ENCODE measurements around the gene PUDP.

PUDP gene

DNA sequence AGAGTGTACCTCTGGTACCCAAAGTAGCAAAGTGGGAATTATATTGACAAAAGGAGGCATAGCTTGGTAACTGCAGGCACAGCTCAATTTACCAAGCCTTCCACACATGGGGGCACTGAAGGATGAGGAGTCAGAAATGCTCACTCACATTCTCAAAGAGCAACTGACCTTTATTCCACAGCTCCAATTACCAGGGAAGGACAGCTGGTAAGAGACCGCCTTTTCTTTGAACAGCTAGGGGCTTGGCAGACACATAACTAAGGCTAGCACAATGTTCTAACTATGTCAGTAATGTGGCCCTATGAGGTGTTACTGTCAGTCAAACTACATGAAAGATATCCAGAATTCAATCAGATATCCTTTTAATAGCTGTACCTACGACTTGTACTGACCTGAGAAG is 20.9 kb downstream of the PUDP start:
- Histone ChIP-seq H3K9me3 (ENCODE audit: insufficient read depth, low read depth, low read length) (no peaks in the 10 kb centered on the region), H3K4me1 (ENCODE audit: insufficient read depth, low read length) (peaks cover under 1% of the 10 kb centered on the region; the same call in 1 of the 2 replicates), H3K27me3 (ENCODE audit: insufficient read depth, low read length) (no peaks in the 10 kb centered on the region), H3K27ac (ENCODE audit: low read depth, low read length) (no peak overlapping the region), H3K4me3 (ENCODE audit: low read length) (no peak overlapping the region), H3K9ac (ENCODE audit: low read depth, low read length) (no peak overlapping the region), H3K36me3 (ENCODE audit: insufficient read depth, low read length) (no peaks in the 10 kb centered on the region)
- WGBS, result 93% methylated on average over 1 of the region's 2 CpGs

DNA sequence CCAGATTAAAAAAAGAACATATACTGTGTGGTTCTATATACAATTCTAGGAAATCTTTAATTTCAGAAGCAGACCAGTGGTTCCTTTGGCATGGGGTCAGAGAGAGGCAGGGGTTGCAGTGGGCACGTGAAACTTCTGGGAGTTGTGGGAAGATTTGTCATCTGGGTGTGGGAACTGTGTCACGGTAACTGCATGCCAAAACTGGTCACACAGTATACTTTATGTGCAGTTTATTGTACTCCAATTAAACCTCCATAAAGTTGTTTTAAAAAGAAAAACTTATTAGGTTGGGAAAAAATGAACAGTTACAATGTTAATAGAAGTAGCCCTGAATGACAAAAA is 27.1 kb downstream of the PUDP start:
- peaks cover 8% of the 10 kb centered on the region for H3K4me1 ChIP-seq (ENCODE audit: insufficient read depth, low read length)
- no peak overlapping the region for H3K9ac ChIP-seq (ENCODE audit: low read depth, low read length)
- no peaks in the 10 kb centered on the region for H3K9me3 ChIP-seq (ENCODE audit: insufficient read depth, low read depth, low read length)
- H3K36me3 ChIP-seq (ENCODE audit: insufficient read depth, low read length), result no peaks in the 10 kb centered on the region
- H3K4me3 ChIP-seq (ENCODE audit: low read length), result no peak overlapping the region
- WGBS, result 67% methylated on average over 1 of the region's 2 CpGs
- no peak overlapping the region for H3K27ac ChIP-seq (ENCODE audit: low read depth, low read length)
- no peaks in the 10 kb centered on the region for H3K27me3 ChIP-seq (ENCODE audit: insufficient read depth, low read length)

DNA sequence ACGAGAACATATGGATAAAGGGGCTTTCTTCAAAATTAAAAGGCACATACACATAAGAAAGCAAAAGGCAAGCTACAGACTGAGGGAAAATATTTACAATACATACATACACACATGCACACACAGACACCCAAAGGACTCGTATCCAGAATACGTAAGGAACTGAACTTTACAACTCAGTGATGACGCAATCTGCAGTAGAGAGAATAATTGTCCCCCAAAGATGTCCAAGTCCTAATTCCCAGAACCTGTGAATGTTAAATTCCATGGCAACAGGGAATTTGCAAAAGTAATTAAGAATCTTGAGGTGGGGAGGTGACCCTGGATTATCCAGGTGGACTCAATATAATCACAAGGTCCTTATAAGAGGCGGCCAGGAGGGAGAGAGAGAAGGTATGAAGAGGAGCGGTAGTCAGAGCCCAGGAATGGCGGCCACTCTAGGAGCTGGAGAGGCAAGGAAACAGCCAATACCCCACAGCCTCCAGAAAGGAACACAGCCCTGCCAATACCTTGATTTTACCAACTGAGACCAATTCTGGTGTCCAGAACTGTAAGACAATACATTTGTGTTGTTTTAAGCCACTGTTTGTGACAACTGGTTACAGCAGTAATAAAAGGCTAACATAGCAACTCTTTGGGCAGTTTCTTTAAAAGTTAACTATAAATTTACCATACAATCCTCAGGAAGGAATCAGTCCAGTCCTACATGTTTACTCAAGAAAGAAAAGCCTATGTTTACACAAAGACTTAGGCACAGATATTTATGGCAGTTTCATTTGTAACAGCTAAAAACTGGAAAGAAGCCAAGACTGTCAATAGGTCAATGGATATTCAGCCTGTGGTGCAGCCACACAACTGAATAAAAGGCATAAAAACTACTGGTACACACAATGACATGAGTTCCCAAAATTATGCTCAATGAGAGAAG is 27.7 kb downstream of the PUDP start:
- 97% methylated on average over 5 of the region's 7 CpGs for WGBS
- no peak overlapping the region for H3K4me3 ChIP-seq (ENCODE audit: low read length)
- H3K9ac ChIP-seq (ENCODE audit: low read depth, low read length), result no peak overlapping the region
- H3K9me3 ChIP-seq (ENCODE audit: insufficient read depth, low read depth, low read length), result no peaks in the 10 kb centered on the region
- peaks cover 8% of the 10 kb centered on the region for H3K4me1 ChIP-seq (ENCODE audit: insufficient read depth, low read length)
- H3K27me3 ChIP-seq (ENCODE audit: insufficient read depth, low read length), result no peaks in the 10 kb centered on the region
- H3K27ac ChIP-seq (ENCODE audit: low read depth, low read length), result no peak overlapping the region
- H3K36me3 ChIP-seq (ENCODE audit: insufficient read depth, low read length), result no peaks in the 10 kb centered on the region

DNA sequence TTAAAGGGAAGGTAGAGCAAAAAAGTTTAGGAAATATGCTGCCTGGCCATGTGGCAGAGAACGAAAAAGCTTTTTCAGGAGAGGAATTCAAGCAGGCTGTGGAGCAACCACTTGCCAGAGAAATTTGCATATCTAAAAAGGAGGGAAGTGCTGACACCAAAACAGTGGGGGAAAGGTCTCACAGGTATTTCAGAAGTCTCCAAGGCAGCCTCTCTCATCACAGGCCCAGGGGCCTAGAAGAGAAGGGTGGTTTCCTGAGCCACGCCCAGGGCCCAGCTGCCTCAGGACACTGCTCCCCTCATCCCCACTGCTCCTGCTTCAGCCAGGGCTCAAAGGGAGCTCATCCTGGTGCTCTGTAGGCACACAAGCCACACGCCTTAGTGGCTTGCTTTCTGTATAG is 30.4 kb downstream of the PUDP start:
- Histone ChIP-seq H3K27ac (ENCODE audit: low read depth, low read length) (peak overlapping the region; percentile 52; the same call in 1 of the 2 replicates), H3K4me3 (ENCODE audit: low read length) (no peak overlapping the region), H3K4me1 (ENCODE audit: insufficient read depth, low read length) (peaks cover 8% of the 10 kb centered on the region), H3K27me3 (ENCODE audit: insufficient read depth, low read length) (no peaks in the 10 kb centered on the region), H3K36me3 (ENCODE audit: insufficient read depth, low read length) (no peaks in the 10 kb centered on the region), H3K9me3 (ENCODE audit: insufficient read depth, low read depth, low read length) (no peaks in the 10 kb centered on the region), H3K9ac (ENCODE audit: low read depth, low read length) (no peak overlapping the region)
- WGBS, result 52% methylated on average over 3 of the region's 3 CpGs

DNA sequence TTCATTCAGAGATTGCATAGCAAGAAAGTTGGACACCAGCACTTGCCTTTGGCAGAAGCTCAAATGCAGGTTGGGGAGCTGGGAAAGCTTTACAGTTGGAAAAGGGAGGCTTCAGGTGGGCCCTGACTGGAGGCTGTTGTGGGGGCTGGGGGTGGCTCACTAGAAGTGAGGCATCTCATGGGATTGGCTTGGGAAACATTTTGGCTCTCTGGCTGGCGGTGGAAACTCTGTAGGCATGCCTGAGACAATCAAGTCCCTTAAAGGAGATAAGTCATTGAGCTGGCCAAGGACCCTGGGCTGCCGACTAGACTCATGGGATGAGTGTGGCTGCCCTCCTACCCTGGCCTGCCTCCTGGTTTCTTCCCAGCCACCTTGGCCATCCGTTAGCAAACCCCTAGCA is 31.9 kb downstream of the PUDP start:
- Histone ChIP-seq H3K36me3 (ENCODE audit: insufficient read depth, low read length) (no peaks in the 10 kb centered on the region), H3K27me3 (ENCODE audit: insufficient read depth, low read length) (no peaks in the 10 kb centered on the region), H3K9me3 (ENCODE audit: insufficient read depth, low read depth, low read length) (no peaks in the 10 kb centered on the region), H3K27ac (ENCODE audit: low read depth, low read length) (no peak overlapping the region), H3K4me3 (ENCODE audit: low read length) (no peak overlapping the region), H3K9ac (ENCODE audit: low read depth, low read length) (no peak overlapping the region), H3K4me1 (ENCODE audit: insufficient read depth, low read length) (peaks cover 8% of the 10 kb centered on the region)
- WGBS, result 98% methylated on average over 3 of the region's 3 CpGs

DNA sequence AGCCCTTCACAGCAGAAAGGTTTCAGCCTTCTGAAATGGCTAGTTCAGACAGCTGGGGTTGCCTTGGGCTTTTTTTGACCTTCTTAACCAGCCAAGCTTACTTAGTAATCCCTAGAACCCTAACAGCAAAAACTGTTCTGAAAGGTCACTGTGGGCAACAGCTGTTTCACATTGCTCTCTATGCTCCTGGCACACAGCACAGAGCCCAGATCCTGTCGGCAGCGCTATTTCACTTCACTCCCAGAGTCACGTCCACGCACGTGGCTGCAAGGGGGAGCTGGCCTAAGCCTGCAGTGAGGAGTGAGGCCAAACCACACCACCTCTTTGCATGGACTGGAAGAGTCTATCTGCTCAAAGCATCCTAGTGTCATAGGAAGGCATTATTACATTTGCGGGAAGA is 32.4 kb downstream of the PUDP start:
- 96% methylated on average over 6 of the region's 6 CpGs for WGBS
- no peak overlapping the region for H3K9ac ChIP-seq (ENCODE audit: low read depth, low read length)
- peaks cover 8% of the 10 kb centered on the region for H3K4me1 ChIP-seq (ENCODE audit: insufficient read depth, low read length)
- H3K36me3 ChIP-seq (ENCODE audit: insufficient read depth, low read length), result no peaks in the 10 kb centered on the region
- no peak overlapping the region for H3K27ac ChIP-seq (ENCODE audit: low read depth, low read length)
- H3K27me3 ChIP-seq (ENCODE audit: insufficient read depth, low read length), result no peaks in the 10 kb centered on the region
- H3K4me3 ChIP-seq (ENCODE audit: low read length), result no peak overlapping the region
- no peaks in the 10 kb centered on the region for H3K9me3 ChIP-seq (ENCODE audit: insufficient read depth, low read depth, low read length)

DNA sequence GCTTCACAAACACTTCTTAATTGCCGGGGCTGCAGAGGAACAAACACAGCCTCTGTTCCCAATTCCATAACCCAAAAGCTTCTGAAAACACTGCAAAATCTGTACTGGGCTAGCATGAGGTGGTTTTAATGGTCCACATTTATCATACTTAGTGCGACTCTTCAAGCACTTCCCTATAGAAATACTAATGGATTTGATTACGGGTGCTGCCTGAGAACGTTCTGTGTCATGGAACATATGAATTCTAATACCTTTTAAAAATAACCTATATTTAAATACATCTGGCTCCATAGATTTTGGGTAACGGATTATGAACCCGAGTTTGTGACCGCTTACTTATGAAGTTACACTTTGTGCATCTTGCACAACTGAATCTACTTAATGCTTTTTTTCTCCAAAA is 35.9 kb downstream of the PUDP start:
- Histone ChIP-seq H3K36me3 (ENCODE audit: insufficient read depth, low read length) (no peaks in the 10 kb centered on the region), H3K9me3 (ENCODE audit: insufficient read depth, low read depth, low read length) (no peaks in the 10 kb centered on the region), H3K4me1 (ENCODE audit: insufficient read depth, low read length) (peaks cover 12% of the 10 kb centered on the region; the same call in 1 of the 2 replicates), H3K27ac (ENCODE audit: low read depth, low read length) (no peak overlapping the region), H3K9ac (ENCODE audit: low read depth, low read length) (no peak overlapping the region), H3K4me3 (ENCODE audit: low read length) (no peak overlapping the region), H3K27me3 (ENCODE audit: insufficient read depth, low read length) (no peaks in the 10 kb centered on the region)
- 97% methylated on average over 7 of the region's 7 CpGs for WGBS

DNA sequence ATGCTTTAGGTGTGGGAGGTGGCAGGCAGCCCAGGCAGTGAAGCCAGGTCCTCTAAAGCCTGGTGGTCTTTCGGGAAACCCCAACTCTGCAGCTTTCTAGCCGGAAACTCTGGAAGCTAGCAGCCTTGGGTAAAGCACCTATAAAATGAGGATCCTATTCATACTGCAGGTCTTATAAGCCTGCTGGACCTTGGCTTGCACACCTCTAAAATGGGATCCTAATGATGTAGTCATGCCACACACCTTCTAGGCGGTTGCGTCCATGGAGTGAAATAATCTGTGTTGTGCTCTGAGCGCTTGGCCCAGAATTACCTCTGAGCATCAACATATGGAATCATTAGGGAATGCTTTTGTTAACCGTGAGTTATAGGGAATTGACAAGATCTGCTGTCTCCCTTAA is 36.4 kb downstream of the PUDP start:
- no peaks in the 10 kb centered on the region for H3K9me3 ChIP-seq (ENCODE audit: insufficient read depth, low read depth, low read length)
- H3K4me3 ChIP-seq (ENCODE audit: low read length), result no peak overlapping the region
- no peak overlapping the region for H3K9ac ChIP-seq (ENCODE audit: low read depth, low read length)
- H3K27ac ChIP-seq (ENCODE audit: low read depth, low read length), result no peak overlapping the region
- no peaks in the 10 kb centered on the region for H3K27me3 ChIP-seq (ENCODE audit: insufficient read depth, low read length)
- H3K4me1 ChIP-seq (ENCODE audit: insufficient read depth, low read length), result peaks cover 12% of the 10 kb centered on the region; the same call in 1 of the 2 replicates
- no peaks in the 10 kb centered on the region for H3K36me3 ChIP-seq (ENCODE audit: insufficient read depth, low read length)
- WGBS, result 94% methylated on average over 6 of the region's 6 CpGs

DNA sequence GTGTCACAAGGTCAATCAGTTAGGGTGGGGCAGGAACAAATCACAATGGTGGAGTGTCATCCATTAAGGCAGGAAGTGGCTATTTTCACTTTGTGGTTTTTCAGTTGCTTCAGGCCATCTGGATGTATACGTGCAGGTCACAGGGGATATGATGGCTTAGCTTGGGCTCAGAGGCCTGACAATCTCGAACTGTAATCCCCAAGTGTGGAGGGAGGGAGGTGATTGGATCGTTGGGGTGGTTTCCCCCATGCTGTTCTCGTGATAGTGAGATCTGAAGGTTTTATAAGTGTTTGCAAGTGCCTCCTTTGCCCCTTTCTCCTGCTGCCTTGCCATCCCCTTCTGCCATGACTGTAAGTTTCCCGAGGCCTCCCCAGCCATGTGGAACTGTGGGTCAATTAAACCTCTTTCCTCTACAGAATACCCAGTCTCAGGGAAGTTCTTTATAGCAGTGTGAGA is 37.1 kb downstream of the PUDP start:
- no peaks in the 10 kb centered on the region for H3K27me3 ChIP-seq (ENCODE audit: insufficient read depth, low read length)
- no peak overlapping the region for H3K9ac ChIP-seq (ENCODE audit: low read depth, low read length)
- no peaks in the 10 kb centered on the region for H3K36me3 ChIP-seq (ENCODE audit: insufficient read depth, low read length)
- H3K9me3 ChIP-seq (ENCODE audit: insufficient read depth, low read depth, low read length), result no peaks in the 10 kb centered on the region
- no peak overlapping the region for H3K4me3 ChIP-seq (ENCODE audit: low read length)
- 60% methylated on average over 4 of the region's 5 CpGs for WGBS
- H3K27ac ChIP-seq (ENCODE audit: low read depth, low read length), result no peak overlapping the region
- H3K4me1 ChIP-seq (ENCODE audit: insufficient read depth, low read length), result peaks cover 12% of the 10 kb centered on the region; the same call in 1 of the 2 replicates

DNA sequence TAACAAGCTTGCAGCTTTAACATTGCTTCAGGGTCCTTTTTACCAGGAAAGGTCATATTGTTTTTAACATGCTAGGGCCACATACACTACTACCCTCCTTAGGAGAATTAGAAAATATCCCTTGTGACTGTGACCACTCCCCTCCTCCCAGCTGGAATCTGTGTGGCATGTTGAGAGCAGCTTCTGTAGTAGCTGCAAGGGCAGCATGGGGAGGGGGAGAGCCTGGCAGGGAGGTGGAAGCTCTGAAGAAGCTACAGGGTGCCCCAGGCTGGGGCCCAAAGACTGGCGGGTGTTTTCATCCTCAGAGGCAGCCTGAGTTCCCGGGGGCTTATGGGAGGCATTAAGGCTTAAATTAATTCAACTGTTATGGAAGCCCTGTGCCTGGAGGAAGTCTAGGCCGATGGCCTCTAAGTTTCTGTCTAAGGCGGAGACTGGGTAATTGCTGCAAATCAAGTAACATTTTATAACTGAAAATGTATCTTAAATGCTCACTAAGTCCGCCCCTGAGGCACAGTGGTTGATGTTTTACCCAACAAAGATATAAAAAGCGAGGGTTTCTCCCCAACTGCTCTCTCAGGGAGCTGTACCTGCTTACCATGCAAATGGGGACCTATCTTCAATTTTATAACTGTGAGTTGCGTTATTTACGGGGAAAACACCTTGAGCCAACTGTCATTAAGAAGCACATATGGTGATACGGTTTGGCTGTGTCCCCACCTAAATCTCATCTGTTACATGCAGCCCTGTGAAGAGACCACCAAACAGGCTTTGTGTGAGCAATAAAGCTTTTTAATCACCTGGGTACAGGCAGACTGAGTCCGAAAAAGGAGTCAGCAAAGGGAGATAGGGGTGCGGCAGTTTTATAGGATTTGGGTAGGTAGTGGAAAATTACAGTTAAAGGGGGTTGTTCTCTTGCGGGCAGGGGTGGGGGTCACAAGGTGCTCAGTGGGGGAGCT is 37.8 kb downstream of the PUDP start:
- no peaks in the 10 kb centered on the region for H3K36me3 ChIP-seq (ENCODE audit: insufficient read depth, low read length)
- H3K4me3 ChIP-seq (ENCODE audit: low read length), result no peak overlapping the region
- WGBS, result 81% methylated on average over 12 of the region's 12 CpGs
- H3K9me3 ChIP-seq (ENCODE audit: insufficient read depth, low read depth, low read length), result no peaks in the 10 kb centered on the region
- no peaks in the 10 kb centered on the region for H3K27me3 ChIP-seq (ENCODE audit: insufficient read depth, low read length)
- H3K27ac ChIP-seq (ENCODE audit: low read depth, low read length), result no peak overlapping the region
- H3K4me1 ChIP-seq (ENCODE audit: insufficient read depth, low read length), result peaks cover 12% of the 10 kb centered on the region; the same call in 1 of the 2 replicates
- H3K9ac ChIP-seq (ENCODE audit: low read depth, low read length), result no peak overlapping the region

DNA sequence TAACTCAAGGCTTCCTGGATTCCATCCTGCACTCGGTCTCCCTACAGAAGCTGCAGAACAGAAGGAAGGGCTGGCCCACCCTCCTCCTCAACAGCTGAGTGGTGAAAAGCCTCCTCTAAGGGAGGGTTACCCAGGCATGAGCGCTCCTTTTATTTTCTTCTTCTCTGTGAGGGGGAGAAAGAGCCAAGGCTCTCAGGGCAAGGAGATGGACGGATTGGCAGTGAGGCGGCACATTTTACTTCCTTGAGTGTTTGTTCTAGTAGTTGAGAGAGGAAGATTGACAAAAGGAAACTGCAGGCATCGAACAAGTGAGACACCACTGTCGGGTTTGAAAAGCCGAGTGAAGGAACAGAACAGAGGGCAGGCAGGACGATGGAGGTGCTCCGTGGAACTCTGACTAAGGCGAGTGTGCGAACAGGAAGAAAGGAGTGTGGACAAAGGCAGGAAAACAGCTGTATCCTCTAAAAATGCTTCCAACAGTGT is 38.9 kb downstream of the PUDP start:
- Histone ChIP-seq H3K4me1 (ENCODE audit: insufficient read depth, low read length) (peaks cover 12% of the 10 kb centered on the region; the same call in 1 of the 2 replicates), H3K4me3 (ENCODE audit: low read length) (no peak overlapping the region), H3K27ac (ENCODE audit: low read depth, low read length) (no peak overlapping the region), H3K9ac (ENCODE audit: low read depth, low read length) (no peak overlapping the region), H3K27me3 (ENCODE audit: insufficient read depth, low read length) (no peaks in the 10 kb centered on the region), H3K9me3 (ENCODE audit: insufficient read depth, low read depth, low read length) (no peaks in the 10 kb centered on the region), H3K36me3 (ENCODE audit: insufficient read depth, low read length) (no peaks in the 10 kb centered on the region)
- WGBS, result 76% methylated on average over 11 of the region's 11 CpGs

Data from HUES64 (cell line).